ENCODE results near the gene MYRIP. TPM values are rescaled to one million over a fixed set of nuclear protein-coding genes. Genes with fewer than 3 reads are reported as not detected.
A peak's percentile ranks its signal among the peaks of the same experiment; 100 is the strongest.

MYRIP gene
- total RNA-seq, 1 experiment from 2014 or later, result 1.6 TPM

DNA sequence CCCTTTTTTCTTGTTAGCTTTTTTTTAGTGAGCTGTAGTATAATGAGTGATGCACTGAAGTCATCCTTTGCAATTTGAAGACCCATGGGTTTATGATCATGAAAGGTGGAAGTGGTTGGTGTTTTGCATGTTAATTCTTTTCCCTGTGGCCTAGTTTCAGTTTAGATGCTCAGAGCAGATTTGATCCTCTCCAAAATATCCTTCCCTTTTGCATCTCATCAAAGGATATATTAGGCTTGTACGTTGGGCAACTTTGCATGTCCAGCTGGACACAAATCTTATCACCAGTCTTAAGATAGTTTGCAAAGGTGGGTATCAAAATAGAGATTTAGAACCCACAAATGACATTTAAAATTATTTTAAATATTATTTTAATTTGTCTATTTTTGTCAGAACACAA, 72.7 kb downstream of the MYRIP start (continued):
- TF ChIP-seq E2F1 (CRISPR knock-in tag; IDR thresholded peaks at IDR 0.05) (no peak), NFYB (CRISPR knock-in tag; conservative IDR thresholded peaks at IDR 0.05; ENCODE audit: low read depth) (no peak), EMX1 (CRISPR knock-in tag; IDR thresholded peaks at IDR 0.05) (no peak), RORB (CRISPR knock-in tag; IDR thresholded peaks at IDR 0.05) (no peak), IRF1 (CRISPR knock-in tag; IDR thresholded peaks at IDR 0.05) (no peak), E2F4 (CRISPR knock-in tag; IDR thresholded peaks at IDR 0.05; ENCODE audit: borderline replicate concordance, low read depth) (no peak), GRHL2 (CRISPR knock-in tag; IDR thresholded peaks at IDR 0.05; ENCODE audit: insufficient replicate concordance, severe bottlenecking) (no peak), TEAD4 (CRISPR knock-in tag; IDR thresholded peaks at IDR 0.05) (no peak), ZNF121 (CRISPR knock-in tag; IDR thresholded peaks at IDR 0.05) (no peak), MLX (CRISPR knock-in tag; IDR thresholded peaks at IDR 0.05) (no peak), ZBTB21 (CRISPR knock-in tag; IDR thresholded peaks at IDR 0.05; ENCODE audit: borderline replicate concordance) (no peak)
- TF ChIP-seq, protein P1, sequence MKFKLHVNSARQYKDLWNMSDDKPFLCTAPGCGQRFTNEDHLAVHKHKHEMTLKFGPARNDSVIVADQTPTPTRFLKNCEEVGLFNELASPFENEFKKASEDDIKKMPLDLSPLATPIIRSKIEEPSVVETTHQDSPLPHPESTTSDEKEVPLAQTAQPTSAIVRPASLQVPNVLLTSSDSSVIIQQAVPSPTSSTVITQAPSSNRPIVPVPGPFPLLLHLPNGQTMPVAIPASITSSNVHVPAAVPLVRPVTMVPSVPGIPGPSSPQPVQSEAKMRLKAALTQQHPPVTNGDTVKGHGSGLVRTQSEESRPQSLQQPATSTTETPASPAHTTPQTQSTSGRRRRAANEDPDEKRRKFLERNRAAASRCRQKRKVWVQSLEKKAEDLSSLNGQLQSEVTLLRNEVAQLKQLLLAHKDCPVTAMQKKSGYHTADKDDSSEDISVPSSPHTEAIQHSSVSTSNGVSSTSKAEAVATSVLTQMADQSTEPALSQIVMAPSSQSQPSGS (CRISPR knock-in tag; IDR thresholded peaks at IDR 0.05; ENCODE audit: borderline replicate concordance, low read depth), result no peak
- TF ChIP-seq, protein P2, sequence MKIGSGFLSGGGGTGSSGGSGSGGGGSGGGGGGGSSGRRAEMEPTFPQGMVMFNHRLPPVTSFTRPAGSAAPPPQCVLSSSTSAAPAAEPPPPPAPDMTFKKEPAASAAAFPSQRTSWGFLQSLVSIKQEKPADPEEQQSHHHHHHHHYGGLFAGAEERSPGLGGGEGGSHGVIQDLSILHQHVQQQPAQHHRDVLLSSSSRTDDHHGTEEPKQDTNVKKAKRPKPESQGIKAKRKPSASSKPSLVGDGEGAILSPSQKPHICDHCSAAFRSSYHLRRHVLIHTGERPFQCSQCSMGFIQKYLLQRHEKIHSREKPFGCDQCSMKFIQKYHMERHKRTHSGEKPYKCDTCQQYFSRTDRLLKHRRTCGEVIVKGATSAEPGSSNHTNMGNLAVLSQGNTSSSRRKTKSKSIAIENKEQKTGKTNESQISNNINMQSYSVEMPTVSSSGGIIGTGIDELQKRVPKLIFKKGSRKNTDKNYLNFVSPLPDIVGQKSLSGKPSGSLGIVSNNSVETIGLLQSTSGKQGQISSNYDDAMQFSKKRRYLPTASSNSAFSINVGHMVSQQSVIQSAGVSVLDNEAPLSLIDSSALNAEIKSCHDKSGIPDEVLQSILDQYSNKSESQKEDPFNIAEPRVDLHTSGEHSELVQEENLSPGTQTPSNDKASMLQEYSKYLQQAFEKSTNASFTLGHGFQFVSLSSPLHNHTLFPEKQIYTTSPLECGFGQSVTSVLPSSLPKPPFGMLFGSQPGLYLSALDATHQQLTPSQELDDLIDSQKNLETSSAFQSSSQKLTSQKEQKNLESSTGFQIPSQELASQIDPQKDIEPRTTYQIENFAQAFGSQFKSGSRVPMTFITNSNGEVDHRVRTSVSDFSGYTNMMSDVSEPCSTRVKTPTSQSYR (CRISPR knock-in tag; IDR thresholded peaks at IDR 0.05), result no peak

DNA sequence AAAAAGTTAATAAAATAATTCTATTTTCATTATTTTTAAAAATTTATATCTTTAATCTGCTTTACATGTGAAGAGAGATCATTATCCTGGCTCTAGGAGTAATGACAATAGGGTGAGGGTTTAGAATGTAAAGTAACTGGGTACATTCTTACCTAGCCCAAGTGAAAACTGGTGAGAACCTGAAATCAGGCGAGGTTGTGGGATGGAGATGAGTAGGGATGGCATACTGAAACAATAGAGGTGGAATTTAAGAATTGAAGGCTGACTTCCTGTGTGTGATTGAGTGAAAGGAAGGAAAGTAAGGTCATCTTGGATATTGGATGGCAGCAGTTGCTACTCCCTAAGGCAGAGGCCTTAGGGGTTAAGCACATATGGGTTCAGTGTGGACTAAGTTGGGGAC, 82.7 kb downstream of the MYRIP start:
- no peak overlapping the region for H3K4me3 Mint-ChIP-seq
- POLR2A ChIA-PET, result no interaction called here
- TF ChIP-seq SMAD4 (CRISPR knock-in tag; IDR thresholded peaks at IDR 0.05) (no peak), IRF1 (CRISPR knock-in tag; IDR thresholded peaks at IDR 0.05) (no peak), GABPB1 (CRISPR knock-in tag; IDR thresholded peaks at IDR 0.05) (no peak), ZNF532 (CRISPR knock-in tag; IDR thresholded peaks at IDR 0.05; ENCODE audit: borderline replicate concordance) (no peak), IRF2 (CRISPR knock-in tag; IDR thresholded peaks at IDR 0.05; ENCODE audit: borderline replicate concordance, low read depth) (no peak), ETV6 (CRISPR knock-in tag; IDR thresholded peaks at IDR 0.05) (no peak), GTF2I (CRISPR knock-in tag; conservative IDR thresholded peaks at IDR 0.05) (no peak)
- TF ChIP-seq, protein P3, sequence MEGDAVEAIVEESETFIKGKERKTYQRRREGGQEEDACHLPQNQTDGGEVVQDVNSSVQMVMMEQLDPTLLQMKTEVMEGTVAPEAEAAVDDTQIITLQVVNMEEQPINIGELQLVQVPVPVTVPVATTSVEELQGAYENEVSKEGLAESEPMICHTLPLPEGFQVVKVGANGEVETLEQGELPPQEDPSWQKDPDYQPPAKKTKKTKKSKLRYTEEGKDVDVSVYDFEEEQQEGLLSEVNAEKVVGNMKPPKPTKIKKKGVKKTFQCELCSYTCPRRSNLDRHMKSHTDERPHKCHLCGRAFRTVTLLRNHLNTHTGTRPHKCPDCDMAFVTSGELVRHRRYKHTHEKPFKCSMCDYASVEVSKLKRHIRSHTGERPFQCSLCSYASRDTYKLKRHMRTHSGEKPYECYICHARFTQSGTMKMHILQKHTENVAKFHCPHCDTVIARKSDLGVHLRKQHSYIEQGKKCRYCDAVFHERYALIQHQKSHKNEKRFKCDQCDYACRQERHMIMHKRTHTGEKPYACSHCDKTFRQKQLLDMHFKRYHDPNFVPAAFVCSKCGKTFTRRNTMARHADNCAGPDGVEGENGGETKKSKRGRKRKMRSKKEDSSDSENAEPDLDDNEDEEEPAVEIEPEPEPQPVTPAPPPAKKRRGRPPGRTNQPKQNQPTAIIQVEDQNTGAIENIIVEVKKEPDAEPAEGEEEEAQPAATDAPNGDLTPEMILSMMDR (IDR thresholded peaks at IDR 0.05), result no peak
- no peaks in the 10 kb centered on the region for H3K27me3 Mint-ChIP-seq (ENCODE audit: low read depth)
- peaks cover 4% of the 10 kb centered on the region; the same call in 1 of the 2 replicates for H3K9me3 Mint-ChIP-seq
- peaks cover 3% of the 10 kb centered on the region; the same call in 1 of the 2 replicates for H3K36me3 Mint-ChIP-seq
- DNase-seq (ENCODE audit: low spot score) (no peak), ATAC-seq (peak; percentile 93)
- H3K4me1 Mint-ChIP-seq, result peaks cover 15% of the 10 kb centered on the region
- peak overlapping the region; percentile 79 for H3K27ac Mint-ChIP-seq
- CTCF ChIA-PET, result no interaction called here
